Large intestine (tissue), 3 donors: ENCODE results near the gene CMIP. TPM values are rescaled to one million over a fixed set of nuclear protein-coding genes. Genes with fewer than 3 reads are reported as not detected.

Source experiments
- DNase-seq, 2 donors: peaks; one replicate each; pipeline versions ENCODE4 v3.0.0 to v3.0.0-alpha.2; 2013
- H3K27ac ChIP-seq: one replicate; pipeline ENCODE4 v1.5.1; 2013; ENCODE audit warnings: low read length
- H3K27me3 ChIP-seq: 2 replicates; pipeline ENCODE4 v1.6.1; 2013; ENCODE audit warnings: low read length; ENCODE audit not compliant: control insufficient read depth, insufficient read depth
- H3K36me3 ChIP-seq: 2 replicates; pipeline ENCODE4 v1.6.1; 2013; ENCODE audit warnings: low read length; ENCODE audit not compliant: control insufficient read depth, insufficient read depth
- H3K4me1 ChIP-seq: one replicate; pipeline ENCODE4 v1.6.1; 2013; ENCODE audit warnings: low read length; ENCODE audit not compliant: control insufficient read depth, insufficient read depth
- H3K4me3 ChIP-seq: one replicate; pipeline ENCODE4 v1.5.1; 2013; ENCODE audit warnings: low read length
- H3K9me3 ChIP-seq: one replicate; pipeline ENCODE4 v1.6.1; 2013; ENCODE audit warnings: mild to moderate bottlenecking, low read depth, low read length, moderate library complexity; ENCODE audit not compliant: control insufficient read depth
- WGBS: methylation state at CpG from one replicate; pipeline ENCODE4 v1.1.5; 2013; ENCODE audit warnings: low lambda C conversion rate; ENCODE audit not compliant: insufficient coverage; 5-methylcytosine and 5-hydroxymethylcytosine counted together
- polyA plus RNA-seq: library from polyadenylated mRNA; unstranded; fragments of 120-200 nt; gene quantifications from one replicate; pipeline ENCODE4 v1.2.1, GENCODE V29; 2013

CMIP gene
- polyA plus RNA-seq, 1 donor = 64.5 TPM

- Histone ChIP-seq H3K27ac (peak overlapping the region; percentile 55), H3K36me3 (peaks cover 11% of the 10 kb centered on the region), H3K4me1 (peaks cover 50% of the 10 kb centered on the region), H3K9me3 (peaks cover 5% of the 10 kb centered on the region), H3K4me3 (no peak overlapping the region), H3K27me3 (no peaks in the 10 kb centered on the region)
- peak; percentile 65 to 81 for DNase-seq
- no CpG with 5 or more reads among the region's 11 CpGs for WGBS
Observed at GRCh38 chr16:81481207-81481821, 36.7 kb downstream of the CMIP start.

- Histone ChIP-seq H3K4me3 (no peak overlapping the region), H3K36me3 (peaks cover 9% of the 10 kb centered on the region), H3K9me3 (peaks cover 5% of the 10 kb centered on the region), H3K27ac (peak overlapping the region; percentile 55), H3K4me1 (peaks cover 47% of the 10 kb centered on the region), H3K27me3 (no peaks in the 10 kb centered on the region)
- WGBS = no CpG with 5 or more reads among the region's 15 CpGs
- no peak for DNase-seq
Observed at GRCh38 chr16:81482329-81483063, 37.9 kb downstream of the CMIP start.

GRCh38 chr16:81483064-81483969 is 38.7 kb downstream of the CMIP start:
- H3K4me1 ChIP-seq = peaks cover 44% of the 10 kb centered on the region

DNA sequence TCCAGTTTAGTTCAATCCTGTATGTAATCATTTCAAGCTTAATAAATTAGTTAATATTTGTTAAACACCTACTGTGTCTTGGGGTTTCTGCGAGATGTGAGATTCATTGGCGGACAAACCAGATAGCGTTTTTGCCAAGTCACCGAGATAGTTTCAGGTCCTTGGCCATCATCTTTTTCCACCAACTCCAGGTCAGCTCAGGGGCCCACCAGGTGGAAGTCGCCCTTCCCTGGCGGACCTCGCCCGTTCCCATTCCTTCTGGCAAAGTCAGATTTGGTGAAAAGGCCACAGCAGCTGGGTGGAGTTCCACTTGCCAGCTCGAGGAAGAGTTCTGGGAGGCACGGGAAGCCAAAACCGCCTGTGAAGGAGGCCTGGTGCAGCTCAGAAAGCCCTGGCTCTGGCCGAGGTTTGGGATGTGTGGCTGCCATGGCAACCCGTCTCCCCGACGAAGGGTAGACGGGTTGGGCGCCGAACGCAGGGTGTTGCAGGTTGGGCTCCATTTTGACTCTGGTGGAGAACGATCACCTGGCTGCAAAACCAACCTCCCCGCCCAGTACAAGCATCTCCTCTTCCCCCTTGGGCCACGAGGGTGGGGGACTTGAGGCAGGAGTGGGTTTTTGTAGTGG is 39.5 kb downstream of the CMIP start:
- Histone ChIP-seq H3K4me1 (peaks cover 39% of the 10 kb centered on the region), H3K4me3 (no peak overlapping the region), H3K27me3 (no peaks in the 10 kb centered on the region), H3K27ac (peak overlapping the region; percentile 36), H3K9me3 (peaks cover 5% of the 10 kb centered on the region), H3K36me3 (peaks cover 4% of the 10 kb centered on the region)
- no CpG with 5 or more reads among the region's 22 CpGs for WGBS
- no peak for DNase-seq

More at GRCh38 chr16:81483064-81483969, 38.7 kb downstream of the CMIP start:
- H3K4me3 ChIP-seq = no peak overlapping the region
- peaks cover 5% of the 10 kb centered on the region for H3K9me3 ChIP-seq
- peak overlapping the region; percentile 36 for H3K27ac ChIP-seq
- DNase-seq = no peak
- peaks cover 6% of the 10 kb centered on the region for H3K36me3 ChIP-seq
- H3K27me3 ChIP-seq = no peaks in the 10 kb centered on the region
- 90% methylated on average over 2 of the region's 10 CpGs for WGBS

DNA sequence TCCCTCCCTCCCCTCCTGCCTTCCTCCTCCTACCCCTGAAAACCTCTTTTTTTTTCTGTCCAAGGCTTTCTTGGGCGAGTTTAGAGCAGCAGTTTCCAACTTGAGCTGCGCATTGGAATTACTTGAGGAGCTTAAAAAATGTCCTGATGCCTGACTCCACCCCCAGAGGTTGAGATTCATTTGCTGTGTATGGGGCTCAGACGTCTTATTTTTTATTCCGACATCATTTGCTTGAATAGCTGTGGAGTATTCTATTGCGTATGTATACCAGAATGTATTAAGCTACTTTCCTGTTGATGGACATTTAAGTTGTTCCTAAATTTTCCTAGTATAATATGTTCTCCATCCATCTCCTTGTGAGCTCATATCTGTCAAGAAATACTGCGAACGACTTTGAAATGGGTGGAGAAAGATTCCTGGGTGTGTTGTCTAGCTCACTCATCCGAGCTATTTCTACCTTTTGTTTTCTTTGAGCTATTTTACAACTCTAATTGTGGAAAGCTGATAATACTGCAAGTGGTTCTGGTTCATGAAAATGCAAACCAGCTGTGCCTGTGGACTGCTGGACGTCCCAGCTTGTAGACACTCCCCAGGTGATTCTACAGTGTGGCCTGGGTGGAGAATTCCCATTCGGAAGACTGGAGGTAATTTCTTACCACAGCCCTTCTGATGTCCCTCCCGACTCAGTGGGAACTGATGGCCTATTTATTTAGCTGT is 40.5 kb downstream of the CMIP start:
- WGBS = 100% methylated on average over 1 of the region's 11 CpGs
- Histone ChIP-seq H3K27ac (peak overlapping the region; percentile 28), H3K4me1 (peaks cover 39% of the 10 kb centered on the region)

DNA sequence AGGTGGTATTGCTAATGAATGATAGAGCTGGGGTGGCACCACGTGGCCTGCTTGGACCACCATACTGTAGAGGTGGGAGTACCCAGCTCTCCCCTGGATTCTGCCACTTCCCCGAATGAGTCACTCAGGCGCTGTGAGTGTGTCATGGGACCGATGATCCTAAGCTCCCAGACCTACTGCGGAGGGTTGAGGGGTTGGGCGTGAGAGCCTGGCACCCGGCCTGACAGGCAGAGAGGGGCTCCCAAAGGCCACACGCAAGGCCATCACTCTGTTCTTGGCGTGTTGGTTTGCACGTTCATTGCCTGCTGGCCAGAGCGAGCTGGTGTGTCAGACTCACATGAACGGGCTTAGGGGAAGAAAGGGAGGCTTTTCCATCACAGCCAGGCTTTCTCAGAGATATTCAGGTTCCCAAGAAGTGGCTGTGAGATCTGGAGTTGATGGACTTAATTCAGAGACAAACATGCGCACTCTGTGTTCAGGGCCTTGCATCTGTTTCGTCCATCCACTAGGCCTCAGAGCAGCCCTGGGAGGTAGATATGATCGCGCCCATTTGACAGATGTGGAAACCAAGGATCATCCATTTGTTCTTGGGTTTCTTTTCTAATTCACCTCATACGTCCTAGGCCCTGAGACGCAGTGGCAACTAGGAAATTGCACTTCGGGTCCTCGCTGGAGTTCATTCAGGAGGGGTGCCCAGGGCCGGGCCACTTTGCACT is 41.4 kb downstream of the CMIP start:
- Histone ChIP-seq H3K4me3 (no peak overlapping the region), H3K36me3 (peaks cover 4% of the 10 kb centered on the region), H3K9me3 (peaks cover 5% of the 10 kb centered on the region), H3K4me1 (peaks cover 32% of the 10 kb centered on the region), H3K27me3 (no peaks in the 10 kb centered on the region), H3K27ac (peak overlapping the region; percentile 28)
- no CpG with 5 or more reads among the region's 21 CpGs for WGBS
- no peak for DNase-seq

More for the DNA sequence above, 40.5 kb downstream of the CMIP start:
- Histone ChIP-seq H3K9me3 (peaks cover 5% of the 10 kb centered on the region), H3K36me3 (peaks cover 4% of the 10 kb centered on the region), H3K4me3 (no peak overlapping the region), H3K27me3 (no peaks in the 10 kb centered on the region)
- no peak for DNase-seq

GRCh38 chr16:81486540-81487061 is 42.0 kb downstream of the CMIP start:
- no CpG with 5 or more reads among the region's 22 CpGs for WGBS
- DNase-seq = no peak
- Histone ChIP-seq H3K36me3 (peaks cover 5% of the 10 kb centered on the region), H3K27ac (no peak overlapping the region), H3K27me3 (no peaks in the 10 kb centered on the region), H3K4me1 (peaks cover 25% of the 10 kb centered on the region), H3K9me3 (peaks cover 5% of the 10 kb centered on the region), H3K4me3 (no peak overlapping the region)

DNA sequence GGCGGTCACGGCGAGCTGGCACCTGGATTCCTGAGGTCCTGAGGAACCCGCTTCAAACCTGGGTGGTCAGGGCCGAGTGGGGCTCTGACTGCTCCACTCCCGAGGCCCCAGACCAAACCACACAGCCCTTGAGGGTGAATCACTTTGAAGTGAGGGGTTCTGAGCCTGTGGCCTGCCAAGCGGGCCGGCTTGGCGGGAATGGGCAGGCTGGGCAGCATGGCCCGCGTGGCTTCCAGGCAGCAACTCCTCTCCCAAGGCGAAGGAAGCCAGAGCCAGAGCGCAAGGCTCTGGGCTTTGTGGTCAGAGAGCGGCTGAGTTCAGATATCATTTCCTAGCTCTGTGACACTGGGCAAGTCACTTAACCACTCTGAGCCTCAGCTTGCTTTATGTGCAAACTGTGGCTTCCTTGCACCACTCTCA is 42.7 kb downstream of the CMIP start:
- peaks cover 20% of the 10 kb centered on the region for H3K4me1 ChIP-seq
- no peak for DNase-seq

More for the DNA sequence above, 42.7 kb downstream of the CMIP start:
- WGBS = no CpG with 5 or more reads among the region's 14 CpGs
- Histone ChIP-seq H3K36me3 (peaks cover 8% of the 10 kb centered on the region), H3K9me3 (peaks cover 5% of the 10 kb centered on the region), H3K27me3 (no peaks in the 10 kb centered on the region), H3K27ac (no peak overlapping the region), H3K4me3 (no peak overlapping the region)
